ENCODE results near the gene FUT9. TPM values are rescaled to one million over a fixed set of nuclear protein-coding genes. Genes with fewer than 3 reads are reported as not detected.

FUT9 gene
- polyA plus RNA-seq, 1 donor (not counting 4 experiments of a cell fraction or from before 2014, with no cell fraction given) = not detected

DNA sequence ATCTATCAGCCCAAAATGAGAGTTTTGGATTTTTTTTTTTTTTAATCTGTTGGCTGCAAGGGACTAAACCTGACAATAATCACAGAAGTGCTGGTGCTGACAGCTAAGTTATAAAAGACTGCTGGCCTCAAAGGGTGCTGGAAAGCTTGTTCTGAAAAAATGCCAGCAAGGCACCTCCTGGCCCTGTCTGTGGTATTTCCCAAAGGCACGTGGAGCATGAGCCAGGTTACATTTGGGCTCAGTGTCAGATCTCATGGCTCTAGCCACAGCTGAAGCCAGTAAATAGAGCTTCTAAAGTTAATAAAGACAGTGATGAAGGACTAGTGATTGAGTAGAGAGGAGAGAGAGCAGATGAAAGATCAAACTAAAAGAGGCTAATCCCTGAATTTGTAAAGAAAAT, 178.9 kb downstream of the FUT9 start:
- Histone ChIP-seq H3K79me2 (ENCODE audit: control insufficient read depth, insufficient read depth, low read length) (no peaks in the 10 kb centered on the region), H2AFZ (ENCODE audit: control insufficient read depth, low read length) (no peak overlapping the region), H3K4me2 (ENCODE audit: control insufficient read depth, extremely low read depth, insufficient read depth, low read depth, low read length) (no peak overlapping the region), H4K20me1 (ENCODE audit: control insufficient read depth, extremely low read depth, insufficient read depth, low read length) (no peaks in the 10 kb centered on the region), H3K4me3 (ENCODE audit: control insufficient read depth in 2 of 3, extremely low read depth in 1 of 3, insufficient read depth in 2 of 3, low read depth in 1 of 3, low read length in 3 of 3) (no peak overlapping the region), H3K36me3 (ENCODE audit: control insufficient read depth in 2 of 2, extremely low read depth in 1 of 2, insufficient read depth in 2 of 2, low read length in 2 of 2) (no peaks in the 10 kb centered on the region), H3K27ac (ENCODE audit: control insufficient read depth, insufficient read depth, low read length) (no peak overlapping the region), H3K9ac (ENCODE audit: control insufficient read depth, extremely low read depth, insufficient read depth, low read length) (no peak overlapping the region), H3K9me3 (ENCODE audit: control insufficient read depth, low read depth, low read length) (no peaks in the 10 kb centered on the region), H3K27me3 (ENCODE audit: control insufficient read depth, extremely low read depth, insufficient read depth, low read length) (no peaks in the 10 kb centered on the region), H3K9me1 (ENCODE audit: control insufficient read depth, extremely low read depth, insufficient read depth, low read length) (no peaks in the 10 kb centered on the region), H3K4me1 (ENCODE audit: control insufficient read depth, extremely low read depth, insufficient read depth, low read length) (no peaks in the 10 kb centered on the region)
- DNase-seq (ENCODE audit: low read depth, low spot score) = no peak
- TF ChIP-seq CTCF (optimal IDR thresholded peaks at IDR 0.05 in 1 of 3, IDR thresholded peaks at IDR 0.05 in 1 of 3, conservative IDR thresholded peaks at IDR 0.05 in 1 of 3; ENCODE audit: extremely low read depth in 1 of 3, insufficient read depth in 2 of 3, low read length in 3 of 3) (no peak), EZH2 (IDR thresholded peaks at IDR 0.05; ENCODE audit: low read length) (no peak)
- dilution Hi-C loops (cut with MboI; ENCODE audit: extremely low pct_ligation_motif_present, low sequenced_read_pairs) = no loop called here
- no peak for FAIRE-seq

- Histone ChIP-seq H4K20me1 (ENCODE audit: control insufficient read depth, extremely low read depth, insufficient read depth, low read length) (no peaks in the 10 kb centered on the region), H3K27me3 (ENCODE audit: control insufficient read depth, extremely low read depth, insufficient read depth, low read length) (no peaks in the 10 kb centered on the region), H3K9me1 (ENCODE audit: control insufficient read depth, extremely low read depth, insufficient read depth, low read length) (no peaks in the 10 kb centered on the region), H3K4me2 (ENCODE audit: control insufficient read depth, extremely low read depth, insufficient read depth, low read depth, low read length) (no peak overlapping the region), H3K79me2 (ENCODE audit: control insufficient read depth, insufficient read depth, low read length) (no peaks in the 10 kb centered on the region), H3K27ac (ENCODE audit: control insufficient read depth, insufficient read depth, low read length) (no peak overlapping the region), H3K4me3 (ENCODE audit: control insufficient read depth in 2 of 3, extremely low read depth in 1 of 3, insufficient read depth in 2 of 3, low read depth in 1 of 3, low read length in 3 of 3) (no peak overlapping the region), H3K9me3 (ENCODE audit: control insufficient read depth, low read depth, low read length) (no peaks in the 10 kb centered on the region), H3K4me1 (ENCODE audit: control insufficient read depth, extremely low read depth, insufficient read depth, low read length) (no peaks in the 10 kb centered on the region), H2AFZ (ENCODE audit: control insufficient read depth, low read length) (no peak overlapping the region), H3K36me3 (ENCODE audit: control insufficient read depth in 2 of 2, extremely low read depth in 1 of 2, insufficient read depth in 2 of 2, low read length in 2 of 2) (no peaks in the 10 kb centered on the region), H3K9ac (ENCODE audit: control insufficient read depth, extremely low read depth, insufficient read depth, low read length) (no peak overlapping the region)
- dilution Hi-C loops (cut with MboI; ENCODE audit: extremely low pct_ligation_motif_present, low sequenced_read_pairs) = no loop called here
- TF ChIP-seq CTCF (optimal IDR thresholded peaks at IDR 0.05 in 1 of 3, IDR thresholded peaks at IDR 0.05 in 1 of 3, conservative IDR thresholded peaks at IDR 0.05 in 1 of 3; ENCODE audit: extremely low read depth in 1 of 3, insufficient read depth in 2 of 3, low read length in 3 of 3) = no peak
- FAIRE-seq = no peak
- DNase-seq (ENCODE audit: low read depth, low spot score) = no peak
These were observed 179.5 kb downstream of the FUT9 start for GRCh38 chr6:96195272-96195671.

All from keratinocyte (primary cell).